Measurements from ENCODE around the gene SHC3.

Gene SHC3

GRCh38 chr9:88973281-88974045 lies 205.2 kb downstream of the SHC3 start:
- peaks cover 0 to 1% (median 0%) of the 10 kb centered on the region in 11 experiments; a peak in 1 of 22 replicates for H3K9me3 ChIP-seq (replicated peaks in 1 of 11)
- TF ChIP-seq Cebpa-rat (IDR thresholded peaks at IDR 0.05): no peak
- no peak overlapping the region for H3K4me3 ChIP-seq
- no peak overlapping the region for H3K4me2 ChIP-seq
- H3K4me1 ChIP-seq: no peaks in the 10 kb centered on the region
- H4K20me1 ChIP-seq: no peaks in the 10 kb centered on the region
- H3K9ac ChIP-seq: no peak overlapping the region
- H3K27me3 ChIP-seq: peaks cover 0 to 5% (median 0%) of the 10 kb centered on the region in 11 experiments; a peak in 1 of 22 replicates
- no peak overlapping the region for H3K27ac ChIP-seq
- H3K36me3 ChIP-seq: no peaks in the 10 kb centered on the region

- Histone ChIP-seq H4K20me1 (no peaks in the 10 kb centered on the region), H3K27me3 (no peaks in the 10 kb centered on the region), H3K4me1 (no peaks in the 10 kb centered on the region), H3K27ac (no peak overlapping the region), H3K9me3 (replicated peaks in 1 of 11) (no peaks in the 10 kb centered on the region), H3K4me2 (no peak overlapping the region), H3K9ac (no peak overlapping the region), H3K36me3 (no peaks in the 10 kb centered on the region), H3K4me3 (no peak overlapping the region)
- TF ChIP-seq Cebpa-rat (IDR thresholded peaks at IDR 0.05): no peak
Measured at GRCh38 chr9:88972401-88972800, 206.2 kb downstream of the SHC3 start.

- Histone ChIP-seq H3K9me3 (replicated peaks in 1 of 11) (no peaks in the 10 kb centered on the region), H3K4me3 (no peak overlapping the region), H3K4me2 (no peak overlapping the region), H4K20me1 (no peaks in the 10 kb centered on the region), H3K9ac (no peak overlapping the region), H3K27ac (no peak overlapping the region), H3K4me1 (no peaks in the 10 kb centered on the region), H3K27me3 (no peaks in the 10 kb centered on the region), H3K36me3 (no peaks in the 10 kb centered on the region)
- TF ChIP-seq Cebpa-rat (IDR thresholded peaks at IDR 0.05): no peak
Measured at GRCh38 chr9:88971131-88971960, 207.3 kb downstream of the SHC3 start.

- Histone ChIP-seq H3K4me1 (no peaks in the 10 kb centered on the region), H3K9ac (no peak overlapping the region), H3K4me3 (no peak overlapping the region), H4K20me1 (no peaks in the 10 kb centered on the region), H3K4me2 (no peak overlapping the region), H3K36me3 (no peaks in the 10 kb centered on the region), H3K9me3 (replicated peaks in 1 of 11) (no peaks in the 10 kb centered on the region), H3K27ac (no peak overlapping the region), H3K27me3 (no peaks in the 10 kb centered on the region)
- no peak for TF ChIP-seq Cebpa-rat (IDR thresholded peaks at IDR 0.05)
Measured at GRCh38 chr9:88969646-88970373, 208.8 kb downstream of the SHC3 start.

GRCh38 chr9:88968799-88969198 lies 209.8 kb downstream of the SHC3 start:
- no peak overlapping the region for H3K9ac ChIP-seq
- no peak overlapping the region for H3K4me3 ChIP-seq
- peaks cover 0 to 3% (median 0%) of the 10 kb centered on the region in 11 experiments; a peak in 1 of 22 replicates for H3K9me3 ChIP-seq (replicated peaks in 1 of 11)
- H3K27ac ChIP-seq: no peak overlapping the region
- H3K4me2 ChIP-seq: no peak overlapping the region
- no peaks in the 10 kb centered on the region for H3K27me3 ChIP-seq
- no peak for TF ChIP-seq Cebpa-rat (IDR thresholded peaks at IDR 0.05)
- no peaks in the 10 kb centered on the region for H3K36me3 ChIP-seq
- H4K20me1 ChIP-seq: no peaks in the 10 kb centered on the region
- no peaks in the 10 kb centered on the region for H3K4me1 ChIP-seq

GRCh38 chr9:88966894-88967676 lies 211.5 kb downstream of the SHC3 start:
- no peak overlapping the region for H3K4me3 ChIP-seq
- H4K20me1 ChIP-seq: no peaks in the 10 kb centered on the region
- H3K36me3 ChIP-seq: no peaks in the 10 kb centered on the region
- peaks cover 0 to 6% (median 0%) of the 10 kb centered on the region in 11 experiments; a peak in 1 of 22 replicates for H3K9me3 ChIP-seq (replicated peaks in 1 of 11)
- no peak for TF ChIP-seq Cebpa-rat (IDR thresholded peaks at IDR 0.05)
- H3K27ac ChIP-seq: no peak overlapping the region
- no peaks in the 10 kb centered on the region for H3K27me3 ChIP-seq
- H3K4me2 ChIP-seq: no peak overlapping the region
- no peak overlapping the region for H3K9ac ChIP-seq
- no peaks in the 10 kb centered on the region for H3K4me1 ChIP-seq

GRCh38 chr9:88965473-88965872 lies 213.1 kb downstream of the SHC3 start:
- Histone ChIP-seq H3K9me3 (replicated peaks in 1 of 11) (peaks cover 0 to 6% (median 0%) of the 10 kb centered on the region in 11 experiments; a peak in 1 of 22 replicates), H4K20me1 (no peaks in the 10 kb centered on the region), H3K4me1 (no peaks in the 10 kb centered on the region), H3K4me3 (no peak overlapping the region), H3K36me3 (no peaks in the 10 kb centered on the region), H3K9ac (no peak overlapping the region), H3K27ac (no peak overlapping the region), H3K27me3 (no peaks in the 10 kb centered on the region), H3K4me2 (no peak overlapping the region)
- no peak for TF ChIP-seq Cebpa-rat (IDR thresholded peaks at IDR 0.05)

- Histone ChIP-seq H3K4me3 (no peak overlapping the region), H3K9ac (no peak overlapping the region), H3K4me1 (no peaks in the 10 kb centered on the region), H3K9me3 (replicated peaks in 1 of 11) (peaks cover 0 to 6% (median 0%) of the 10 kb centered on the region in 11 experiments; a peak in 1 of 22 replicates), H4K20me1 (no peaks in the 10 kb centered on the region), H3K27ac (no peak overlapping the region), H3K36me3 (no peaks in the 10 kb centered on the region), H3K4me2 (no peak overlapping the region), H3K27me3 (no peaks in the 10 kb centered on the region)
- TF ChIP-seq Cebpa-rat (IDR thresholded peaks at IDR 0.05): no peak
Measured at GRCh38 chr9:88960632-88961031, 218.0 kb downstream of the SHC3 start.
